ENCODE data around the gene CLMN.

GRCh38 chr14:95346266-95346665, 26.6 kb upstream of the CLMN start:
- TF ChIP-seq, protein P1, sequence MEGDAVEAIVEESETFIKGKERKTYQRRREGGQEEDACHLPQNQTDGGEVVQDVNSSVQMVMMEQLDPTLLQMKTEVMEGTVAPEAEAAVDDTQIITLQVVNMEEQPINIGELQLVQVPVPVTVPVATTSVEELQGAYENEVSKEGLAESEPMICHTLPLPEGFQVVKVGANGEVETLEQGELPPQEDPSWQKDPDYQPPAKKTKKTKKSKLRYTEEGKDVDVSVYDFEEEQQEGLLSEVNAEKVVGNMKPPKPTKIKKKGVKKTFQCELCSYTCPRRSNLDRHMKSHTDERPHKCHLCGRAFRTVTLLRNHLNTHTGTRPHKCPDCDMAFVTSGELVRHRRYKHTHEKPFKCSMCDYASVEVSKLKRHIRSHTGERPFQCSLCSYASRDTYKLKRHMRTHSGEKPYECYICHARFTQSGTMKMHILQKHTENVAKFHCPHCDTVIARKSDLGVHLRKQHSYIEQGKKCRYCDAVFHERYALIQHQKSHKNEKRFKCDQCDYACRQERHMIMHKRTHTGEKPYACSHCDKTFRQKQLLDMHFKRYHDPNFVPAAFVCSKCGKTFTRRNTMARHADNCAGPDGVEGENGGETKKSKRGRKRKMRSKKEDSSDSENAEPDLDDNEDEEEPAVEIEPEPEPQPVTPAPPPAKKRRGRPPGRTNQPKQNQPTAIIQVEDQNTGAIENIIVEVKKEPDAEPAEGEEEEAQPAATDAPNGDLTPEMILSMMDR (IDR thresholded peaks at IDR 0.05; ENCODE audit: poor library complexity, severe bottlenecking) = no peak
- no peak for TF ChIP-seq MXI1 (conservative IDR thresholded peaks at IDR 0.05; ENCODE audit: poor library complexity, severe bottlenecking)
- no peak for TF ChIP-seq RAD21 (conservative IDR thresholded peaks at IDR 0.05)
- no peak for TF ChIP-seq TAF1 (IDR thresholded peaks at IDR 0.05; ENCODE audit: low read depth)
- no peak for TF ChIP-seq POLR2AphosphoS5 (IDR thresholded peaks at IDR 0.05)
- TF ChIP-seq EP300 (conservative IDR thresholded peaks at IDR 0.05; ENCODE audit: poor library complexity, severe bottlenecking) = no peak
- TF ChIP-seq SMC3 (conservative IDR thresholded peaks at IDR 0.05; ENCODE audit: poor library complexity) = no peak
- TF ChIP-seq, protein P2, sequence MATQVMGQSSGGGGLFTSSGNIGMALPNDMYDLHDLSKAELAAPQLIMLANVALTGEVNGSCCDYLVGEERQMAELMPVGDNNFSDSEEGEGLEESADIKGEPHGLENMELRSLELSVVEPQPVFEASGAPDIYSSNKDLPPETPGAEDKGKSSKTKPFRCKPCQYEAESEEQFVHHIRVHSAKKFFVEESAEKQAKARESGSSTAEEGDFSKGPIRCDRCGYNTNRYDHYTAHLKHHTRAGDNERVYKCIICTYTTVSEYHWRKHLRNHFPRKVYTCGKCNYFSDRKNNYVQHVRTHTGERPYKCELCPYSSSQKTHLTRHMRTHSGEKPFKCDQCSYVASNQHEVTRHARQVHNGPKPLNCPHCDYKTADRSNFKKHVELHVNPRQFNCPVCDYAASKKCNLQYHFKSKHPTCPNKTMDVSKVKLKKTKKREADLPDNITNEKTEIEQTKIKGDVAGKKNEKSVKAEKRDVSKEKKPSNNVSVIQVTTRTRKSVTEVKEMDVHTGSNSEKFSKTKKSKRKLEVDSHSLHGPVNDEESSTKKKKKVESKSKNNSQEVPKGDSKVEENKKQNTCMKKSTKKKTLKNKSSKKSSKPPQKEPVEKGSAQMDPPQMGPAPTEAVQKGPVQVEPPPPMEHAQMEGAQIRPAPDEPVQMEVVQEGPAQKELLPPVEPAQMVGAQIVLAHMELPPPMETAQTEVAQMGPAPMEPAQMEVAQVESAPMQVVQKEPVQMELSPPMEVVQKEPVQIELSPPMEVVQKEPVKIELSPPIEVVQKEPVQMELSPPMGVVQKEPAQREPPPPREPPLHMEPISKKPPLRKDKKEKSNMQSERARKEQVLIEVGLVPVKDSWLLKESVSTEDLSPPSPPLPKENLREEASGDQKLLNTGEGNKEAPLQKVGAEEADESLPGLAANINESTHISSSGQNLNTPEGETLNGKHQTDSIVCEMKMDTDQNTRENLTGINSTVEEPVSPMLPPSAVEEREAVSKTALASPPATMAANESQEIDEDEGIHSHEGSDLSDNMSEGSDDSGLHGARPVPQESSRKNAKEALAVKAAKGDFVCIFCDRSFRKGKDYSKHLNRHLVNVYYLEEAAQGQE (IDR thresholded peaks at IDR 0.05; ENCODE audit: borderline replicate concordance) = no peak
- TF ChIP-seq EZH2 (IDR thresholded peaks at IDR 0.05; ENCODE audit: borderline replicate concordance, insufficient read depth, low read length, poor library complexity, severe bottlenecking) = no peak

All from neural cell (in vitro differentiated cells).